Adipose tissue (tissue), 3 donors: ENCODE results near the gene CD81. TPM values are rescaled to one million over a fixed set of nuclear protein-coding genes. Genes with fewer than 3 reads are reported as not detected.
"Not testable (repeated sequence)": the region's sequence is repeated elsewhere in the genome, so short reads cannot be mapped to it uniquely, and the experiment has no call there.

Source experiments
- H3K27ac ChIP-seq: one replicate; pipeline ENCODE4 v1.5.1; 2013; ENCODE audit warnings: low read depth, low read length
- WGBS, 3 donors: extraction: QIAGEN DNeasy Blood & Tissue Kit; methylation state at CpG; one replicate each; pipeline ENCODE4 v1.1.7; 2013; 5-methylcytosine and 5-hydroxymethylcytosine counted together
- polyA plus RNA-seq, 3 donors: library from polyadenylated mRNA; stranded (reverse); fragments of 200-250 nt; gene quantifications; one replicate each; pipeline ENCODE4 v1.2.3, GENCODE V29; 2013
- donor health status: healthy with polysubstance abuse.
- donor health status: Bipolar disorder and iron deficiency.
- donor health status: healthy.

Gene CD81
- polyA plus RNA-seq, 3 donors, result 296 to 1,314 (median 632) TPM

DNA sequence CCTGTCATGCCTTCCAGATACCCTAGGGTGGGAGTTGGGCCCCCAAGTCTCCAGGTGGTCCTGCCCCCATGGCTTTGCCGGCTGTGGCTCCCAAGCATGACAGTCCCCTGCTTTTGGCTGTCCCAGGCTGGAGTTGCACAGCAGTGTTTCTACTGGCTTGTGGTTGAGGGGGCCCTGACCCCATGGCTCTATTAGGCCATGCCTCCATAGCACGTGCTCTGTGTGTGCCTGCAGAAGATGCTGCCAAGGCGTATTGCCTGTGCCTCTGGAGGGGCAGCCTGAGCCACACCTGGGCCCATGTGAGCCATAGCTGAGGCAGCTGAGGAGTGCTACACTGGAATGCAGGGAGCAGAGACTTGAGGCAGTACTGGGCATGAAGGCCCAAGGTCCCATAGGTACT lies 25.4 kb upstream of the CD81 start:
- WGBS, 3 donors, result 86 to 90% (median 88%) methylated on average over 3 of the region's 3 CpGs

DNA sequence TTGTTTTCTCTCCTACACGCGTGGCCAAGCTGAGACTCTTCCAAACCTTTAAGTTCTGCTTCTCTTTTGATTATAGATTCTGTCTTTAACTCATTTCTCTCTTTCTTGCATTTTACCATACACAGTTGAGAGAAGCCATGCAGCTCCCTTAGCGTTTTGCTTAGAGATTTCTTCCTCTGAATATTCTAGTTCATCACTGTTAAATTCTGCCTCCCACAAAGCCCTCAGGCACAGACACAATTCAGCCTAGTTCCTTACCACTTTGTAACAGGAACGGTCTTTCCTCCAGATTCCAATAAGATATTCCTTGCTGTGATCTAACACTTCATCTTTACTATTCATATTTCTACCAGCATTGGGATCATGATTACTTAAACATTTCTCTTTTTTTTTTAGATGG lies 24.7 kb upstream of the CD81 start:
- 80 to 85% (median 83%) methylated on average over 4 of the region's 4 CpGs for WGBS, 3 donors
- no peak overlapping the region for H3K27ac ChIP-seq

More for the DNA sequence above, 25.4 kb upstream of the CD81 start:
- H3K27ac ChIP-seq, result no peak overlapping the region

GRCh38 chr11:2355000-2355644 lies 22.0 kb upstream of the CD81 start:
- 74 to 82% (median 77%) methylated on average over 7 of the region's 7 CpGs for WGBS, 3 donors
- no peak overlapping the region for H3K27ac ChIP-seq

DNA sequence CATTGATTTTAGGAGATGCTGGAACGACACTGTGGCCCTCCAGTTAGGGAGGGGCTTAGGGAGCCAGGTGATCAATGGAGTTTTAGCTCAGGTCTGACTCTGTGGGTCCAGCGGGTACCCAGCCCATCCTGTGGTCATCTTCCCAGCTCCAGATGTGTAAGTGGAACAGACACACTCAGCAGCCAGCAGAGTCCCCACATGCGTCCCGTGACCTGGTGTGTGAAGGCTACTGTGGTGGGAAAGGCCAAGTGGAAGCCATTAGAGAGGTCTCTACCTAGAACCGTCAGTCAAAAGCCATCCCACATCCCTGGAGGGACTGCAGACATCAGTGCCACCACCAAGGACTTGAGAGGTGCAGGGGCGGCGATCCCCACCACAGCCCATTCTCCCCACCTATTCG lies 19.9 kb upstream of the CD81 start:
- no peak overlapping the region for H3K27ac ChIP-seq
- WGBS, 3 donors, result 69 to 81% (median 77%) methylated on average over 8 of the region's 8 CpGs

DNA sequence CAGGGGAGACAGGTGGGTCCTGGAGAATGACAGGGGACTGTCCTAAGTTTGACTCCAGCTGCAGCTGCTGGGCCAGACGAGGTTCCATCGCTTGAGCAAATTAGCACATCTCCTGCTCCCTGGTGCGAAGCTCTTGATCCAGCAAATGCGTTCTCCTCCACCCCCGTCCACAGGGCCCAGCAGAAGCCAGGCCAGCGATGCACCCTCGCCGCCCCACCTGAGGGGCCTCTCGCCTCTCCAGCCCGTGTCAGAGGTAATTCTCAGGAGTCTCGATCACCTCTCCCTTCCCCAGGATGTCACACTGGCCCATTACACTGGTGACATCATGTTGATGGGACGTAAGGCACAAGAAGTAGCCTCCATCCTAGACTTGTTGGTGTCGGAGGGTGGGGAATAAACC lies 19.5 kb upstream of the CD81 start:
- WGBS, 3 donors, result 91 to 96% (median 94%) methylated on average over 12 to 13 of the region's 13 CpGs
- H3K27ac ChIP-seq, result not testable (repeated sequence)

DNA sequence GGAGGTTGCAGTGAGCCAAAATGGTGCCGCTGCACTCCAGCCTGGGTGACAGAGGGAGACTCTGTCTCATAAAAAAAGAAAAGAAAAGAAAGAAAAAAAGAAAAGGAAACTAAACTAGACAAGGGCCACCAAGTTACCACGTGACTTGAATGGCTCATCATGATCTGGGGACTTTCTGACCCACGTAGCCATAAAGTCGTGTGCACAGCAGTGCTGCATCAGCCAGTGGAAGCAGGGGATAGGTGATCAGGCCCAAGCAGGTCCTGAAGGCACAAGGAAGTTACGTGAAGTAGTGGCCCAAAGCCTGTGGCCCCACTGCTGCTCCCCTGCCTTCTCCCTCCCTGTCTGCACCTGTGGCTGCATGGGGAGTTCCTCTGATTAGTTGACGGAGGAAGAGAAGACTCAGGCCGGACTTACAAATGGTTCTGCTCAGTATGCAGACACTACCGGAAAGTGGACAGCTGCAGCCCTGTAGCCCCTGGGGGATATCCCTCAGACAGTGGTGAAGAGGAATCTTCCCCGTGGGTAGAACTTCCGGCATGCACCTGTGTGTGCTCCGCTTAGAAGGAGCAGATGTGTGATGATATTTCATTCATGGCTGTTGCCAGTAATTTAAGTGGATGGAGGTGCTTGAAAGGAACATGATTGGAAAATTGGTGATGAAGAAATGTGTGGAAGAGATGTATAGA lies 18.2 kb upstream of the CD81 start:
- H3K27ac ChIP-seq, result no peak overlapping the region
- 88 to 94% (median 93%) methylated on average over 11 of the region's 11 CpGs for WGBS, 3 donors

GRCh38 chr11:2359557-2359956 lies 17.6 kb upstream of the CD81 start:
- WGBS, 3 donors, result 92 to 95% (median 94%) methylated on average over 9 of the region's 9 CpGs
- H3K27ac ChIP-seq, result no peak overlapping the region

- no peak overlapping the region for H3K27ac ChIP-seq
- 81 to 92% (median 92%) methylated on average over 14 of the region's 14 CpGs for WGBS, 3 donors
These were observed 16.9 kb upstream of the CD81 start for GRCh38 chr11:2360081-2360642.

- 78 to 85% (median 83%) methylated on average over 9 of the region's 9 CpGs for whole genome bisulfite sequencing, 3 donors
- no peak overlapping the region for H3K27ac ChIP-seq
These were observed 15.5 kb upstream of the CD81 start for GRCh38 chr11:2361565-2361964.

- no peak overlapping the region for H3K27ac ChIP-seq
- WGBS, 3 donors, result 82 to 89% (median 87%) methylated on average over 7 of the region's 7 CpGs
These were observed 14.7 kb upstream of the CD81 start for GRCh38 chr11:2362414-2362813.

GRCh38 chr11:2363130-2363529 lies 14.0 kb upstream of the CD81 start:
- 83 to 90% (median 87%) methylated on average over 10 of the region's 10 CpGs for WGBS, 3 donors
- H3K27ac ChIP-seq, result no peak overlapping the region

DNA sequence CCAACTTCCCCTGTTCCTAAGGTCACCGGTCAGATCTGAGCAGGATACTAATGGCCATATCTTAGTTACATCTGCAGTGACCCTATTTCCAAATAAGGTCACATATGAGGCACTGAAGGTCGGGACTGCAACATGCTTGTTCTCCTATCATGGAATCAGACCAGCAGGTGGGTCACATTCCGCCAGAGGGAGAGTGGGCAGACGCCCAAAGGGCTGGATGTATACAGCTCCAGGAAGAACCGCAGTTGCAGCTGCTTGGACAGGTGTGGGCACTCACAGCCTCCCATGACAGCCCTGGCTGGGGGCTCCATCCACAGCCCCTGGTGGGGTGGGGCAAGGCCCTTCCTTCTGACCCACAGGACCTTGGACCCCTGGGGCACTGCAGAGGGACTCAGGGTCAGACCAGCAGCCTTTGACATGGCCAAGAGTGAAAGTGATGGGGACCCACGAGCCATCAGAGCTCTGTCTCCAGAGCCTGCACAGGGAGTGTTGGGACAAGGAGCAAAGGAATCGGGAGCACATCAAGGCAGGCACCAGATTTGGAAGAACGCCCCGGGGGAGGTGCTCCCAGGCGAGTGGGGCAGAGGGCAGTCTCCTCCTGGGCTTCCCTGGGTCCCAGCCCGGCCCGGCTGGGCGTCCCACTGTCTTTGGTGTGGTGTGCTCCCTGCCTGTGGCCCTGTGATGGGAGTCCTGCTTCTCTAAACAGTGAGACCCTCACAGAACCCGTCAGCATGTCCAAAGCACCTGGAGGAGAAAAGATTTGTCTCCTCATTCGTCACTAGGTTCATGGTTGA lies 13.3 kb upstream of the CD81 start:
- no peak overlapping the region for H3K27ac ChIP-seq
- 88% methylated on average over 14 to 15 of the region's 15 CpGs for WGBS, 3 donors

DNA sequence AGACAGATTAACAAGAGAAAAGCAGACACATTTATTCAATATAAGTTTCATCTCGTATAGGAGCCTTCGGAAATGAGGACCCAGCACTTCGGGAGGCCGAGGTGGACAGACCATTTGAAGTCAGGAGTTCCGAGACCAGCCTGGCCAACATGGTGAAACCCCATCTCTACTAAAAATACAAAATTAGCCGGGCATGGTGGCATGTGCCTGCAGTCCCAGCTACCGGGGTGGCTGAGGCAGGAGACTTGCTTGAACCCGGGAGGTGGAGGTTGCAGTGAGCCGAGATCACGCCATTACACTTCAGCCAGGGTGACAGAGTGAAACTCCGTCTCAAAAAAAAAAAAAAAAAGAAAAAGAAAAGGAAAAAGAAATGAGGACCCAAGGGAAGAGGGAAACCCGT lies 12.7 kb upstream of the CD81 start:
- not testable (repeated sequence) for H3K27ac ChIP-seq
- 93 to 96% (median 95%) methylated on average over 12 of the region's 12 CpGs for WGBS, 3 donors

GRCh38 chr11:2365571-2366210 lies 11.4 kb upstream of the CD81 start:
- WGBS, 3 donors, result 81 to 90% (median 88%) methylated on average over 16 of the region's 16 CpGs
- H3K27ac ChIP-seq, result no peak overlapping the region

GRCh38 chr11:2366276-2366675 lies 10.8 kb upstream of the CD81 start:
- WGBS, 3 donors, result 40 to 65% (median 47%) methylated on average over 11 of the region's 11 CpGs
- no peak overlapping the region for H3K27ac ChIP-seq

- H3K27ac ChIP-seq, result no peak overlapping the region
- WGBS, 3 donors, result 79 to 83% (median 82%) methylated on average over 7 of the region's 7 CpGs
These were observed 10.4 kb upstream of the CD81 start for GRCh38 chr11:2366733-2367132.

DNA sequence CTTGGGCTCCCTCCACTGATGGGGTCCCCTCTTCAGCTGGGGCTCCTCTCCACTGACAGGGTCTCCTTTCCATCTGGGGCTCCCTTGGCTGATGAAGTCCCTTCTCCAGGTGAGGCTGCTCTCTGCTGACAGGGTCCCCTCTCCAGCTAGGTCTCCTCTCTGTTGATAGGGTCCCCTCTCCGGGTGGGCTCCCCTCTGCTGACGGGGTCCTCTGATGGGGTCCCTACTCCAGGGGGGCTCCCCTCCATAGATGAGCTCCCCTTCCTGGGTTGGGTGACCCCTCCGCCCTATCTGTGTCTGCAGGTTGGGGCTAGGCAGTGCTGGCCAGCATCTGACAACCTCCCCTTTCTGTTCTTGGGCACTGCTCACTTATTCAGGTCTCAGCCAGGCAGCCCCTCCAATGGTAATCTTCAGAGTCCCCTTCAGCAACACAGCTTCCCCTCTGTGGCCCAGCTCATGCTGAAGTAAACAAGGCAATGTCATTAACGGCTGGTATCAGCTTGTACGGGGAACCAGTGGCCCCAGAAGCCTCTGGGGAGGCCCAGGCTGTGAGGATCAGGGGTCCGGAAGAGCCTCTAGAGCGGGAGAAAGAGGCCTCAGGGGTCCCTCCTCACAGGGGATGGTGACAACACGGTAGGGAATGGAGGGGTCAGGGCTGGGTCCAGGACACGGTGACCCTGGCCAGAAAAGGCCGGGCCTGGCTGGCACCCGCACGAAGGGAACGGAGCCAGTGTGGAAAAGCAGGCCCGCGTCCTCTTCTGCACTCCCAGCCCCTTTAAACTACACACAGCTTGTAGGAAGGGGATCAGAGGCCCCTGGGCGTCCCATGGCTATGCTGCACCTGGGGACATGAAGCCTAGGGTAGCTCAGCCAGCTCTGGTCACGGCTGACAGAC lies 9.6 kb upstream of the CD81 start:
- no peak overlapping the region for H3K27ac ChIP-seq
- 72 to 79% (median 77%) methylated on average over 17 of the region's 17 CpGs for WGBS, 3 donors
